Measurements from ENCODE around the gene PALLD. TPM values are rescaled to one million over a fixed set of nuclear protein-coding genes. Genes with fewer than 3 reads are reported as not detected.

Gene PALLD
- total RNA-seq, 1 donor from 2014 or later: 85.7 TPM

GRCh38 chr4:168557658-168558057 lies 60.8 kb downstream of the PALLD start:
- no peaks in the 10 kb centered on the region for H3K27me3 ChIP-seq
- H3K9me3 Mint-ChIP-seq: no peaks in the 10 kb centered on the region

GRCh38 chr4:168558599-168558998 lies 61.7 kb downstream of the PALLD start:
- Mint-ChIP-seq H3K4me3 (no peak overlapping the region), H3K27me3 (ENCODE audit: insufficient read depth, low read depth) (no peaks in the 10 kb centered on the region)
- DNase-seq (ENCODE audit: low spot score): no peak

More at GRCh38 chr4:168557658-168558057, 60.8 kb downstream of the PALLD start:
- H3K9ac ChIP-seq: no peak overlapping the region
- H3K27me3 Mint-ChIP-seq (ENCODE audit: insufficient read depth, low read depth): no peaks in the 10 kb centered on the region
- no peak overlapping the region for H3K27ac Mint-ChIP-seq
- H4K20me1 ChIP-seq (ENCODE audit: low read depth): no peaks in the 10 kb centered on the region
- H2AFZ ChIP-seq (replicated peaks): peak overlapping the region; percentile 61
- no peak overlapping the region for H3K4me2 ChIP-seq
- H3K4me1 Mint-ChIP-seq: peaks cover 21% of the 10 kb centered on the region
- H3K4me3 Mint-ChIP-seq: no peak overlapping the region
- H3K36me3 Mint-ChIP-seq: no peaks in the 10 kb centered on the region
- DNase-seq (ENCODE audit: low spot score): no peak
- H3K4me1 ChIP-seq: no peaks in the 10 kb centered on the region
- no peaks in the 10 kb centered on the region for H3K9me3 ChIP-seq (ENCODE audit: low read depth)
- H3K4me3 ChIP-seq: no peak overlapping the region
- H3K79me2 ChIP-seq (ENCODE audit: low read depth): no peaks in the 10 kb centered on the region
- no peaks in the 10 kb centered on the region for H3K36me3 ChIP-seq
- no peak overlapping the region for H3K27ac ChIP-seq
- TF ChIP-seq CTCF (IDR thresholded peaks at IDR 0.05): no peak
- no peak for TF ChIP-seq EZH2phosphoT487 (IDR thresholded peaks at IDR 0.05)
- TF ChIP-seq EZH2 (IDR thresholded peaks at IDR 0.05): no peak
- no peaks in the 10 kb centered on the region for H3F3A ChIP-seq (ENCODE audit: low read depth)

GRCh38 chr4:168560184-168561180 lies 63.6 kb downstream of the PALLD start:
- Histone ChIP-seq H3K9me3 (ENCODE audit: low read depth) (no peaks in the 10 kb centered on the region), H3K4me1 (no peaks in the 10 kb centered on the region), H3K27me3 (no peaks in the 10 kb centered on the region), H2AFZ (replicated peaks) (no peak overlapping the region), H3K9ac (no peak overlapping the region), H3F3A (ENCODE audit: low read depth) (no peaks in the 10 kb centered on the region), H3K27ac (no peak overlapping the region), H3K4me2 (no peak overlapping the region), H4K20me1 (ENCODE audit: low read depth) (no peaks in the 10 kb centered on the region), H3K4me3 (no peak overlapping the region), H3K36me3 (no peaks in the 10 kb centered on the region), H3K79me2 (ENCODE audit: low read depth) (no peaks in the 10 kb centered on the region)
- peak overlapping the region; percentile 34 for H3K27ac Mint-ChIP-seq
- H3K36me3 Mint-ChIP-seq: no peaks in the 10 kb centered on the region
- no peak for TF ChIP-seq EZH2phosphoT487 (IDR thresholded peaks at IDR 0.05)
- TF ChIP-seq CTCF (IDR thresholded peaks at IDR 0.05): no peak
- no peak for TF ChIP-seq EZH2 (IDR thresholded peaks at IDR 0.05)
- peaks cover 24% of the 10 kb centered on the region for H3K4me1 Mint-ChIP-seq
- no peak for DNase-seq (ENCODE audit: low spot score)
- H3K27me3 Mint-ChIP-seq (ENCODE audit: insufficient read depth, low read depth): no peaks in the 10 kb centered on the region
- no peak overlapping the region for H3K4me3 Mint-ChIP-seq
- no peaks in the 10 kb centered on the region for H3K9me3 Mint-ChIP-seq

More at GRCh38 chr4:168558599-168558998, 61.7 kb downstream of the PALLD start:
- no peak for TF ChIP-seq EZH2phosphoT487 (IDR thresholded peaks at IDR 0.05)
- no peak for TF ChIP-seq EZH2 (IDR thresholded peaks at IDR 0.05)
- TF ChIP-seq CTCF (IDR thresholded peaks at IDR 0.05): no peak
- H3K9ac ChIP-seq: no peak overlapping the region
- H3K9me3 ChIP-seq (ENCODE audit: low read depth): no peaks in the 10 kb centered on the region
- Mint-ChIP-seq H3K4me1 (peaks cover 21% of the 10 kb centered on the region), H3K27ac (no peak overlapping the region), H3K36me3 (no peaks in the 10 kb centered on the region), H3K9me3 (no peaks in the 10 kb centered on the region)
- no peak overlapping the region for H3K27ac ChIP-seq
- H3F3A ChIP-seq (ENCODE audit: low read depth): no peaks in the 10 kb centered on the region
- H3K4me3 ChIP-seq: no peak overlapping the region
- H3K79me2 ChIP-seq (ENCODE audit: low read depth): no peaks in the 10 kb centered on the region
- no peaks in the 10 kb centered on the region for H3K36me3 ChIP-seq
- H2AFZ ChIP-seq (replicated peaks): peak overlapping the region; percentile 61
- H4K20me1 ChIP-seq (ENCODE audit: low read depth): no peaks in the 10 kb centered on the region
- no peaks in the 10 kb centered on the region for H3K27me3 ChIP-seq
- H3K4me1 ChIP-seq: no peaks in the 10 kb centered on the region
- H3K4me2 ChIP-seq: no peak overlapping the region
